AG04449 (cell line): ENCODE measurements around the gene TMEM52.

ENCODE experiments used
- CTCF ChIA-PET: fragments of 350-600 bp; formaldehyde crosslinking; extraction: SDS; loops from one replicate; lab custom pipeline; 2021; ENCODE audit warnings: antibody characterized with exemption; lab: Yijun Ruan, JAX
- POLR2A ChIA-PET: fragments of 400-600, 350-600 bp; formaldehyde crosslinking; extraction: SDS; loops from one replicate; lab custom pipeline; 2020; ENCODE audit warnings: antibody characterized with exemption, inconsistent platforms; lab: Yijun Ruan, JAX
- DNase-seq: peaks from one replicate; pipeline ENCODE4 v3.0.0-alpha.2; 2010; ENCODE audit warnings: low read depth, low spot score
- H3K4me3 ChIP-seq: 2 replicates; pipeline ENCODE4 v1.5.1; 2011; ENCODE audit warnings: low read depth, mild to moderate bottlenecking, control low read depth, low read length
- CTCF ChIP-seq: IDR thresholded peaks from one replicate; pipeline ENCODE4 v1.5.1; 2011; ENCODE audit warnings: mild to moderate bottlenecking, moderate library complexity, low read length, control low read depth, inconsistent platforms; ENCODE audit not compliant: insufficient read depth; ENCODE audit errors: missing control alignments

TMEM52 gene

GRCh38 chr1:1918901-1919303, at the start of gene TMEM52:
TSS of gene TMEM52 (minus strand) at chr1:1919279. CDS start at chr1:1919265, 14 bp downstream.
- ChIA-PET CTCF (no interaction called here), POLR2A (no interaction called here)
- no peak for TF ChIP-seq CTCF
- H3K4me3 ChIP-seq = peak within 1 kb of the TSS; percentile 54
- no peak for DNase-seq

- CTCF ChIA-PET = interaction anchor here (1.3 kb wide), 1 partner anchor 77 kb away, joined by 4 read pairs; no protein-coding TSS in a partner anchor
- POLR2A ChIA-PET = no interaction called here
Observed at GRCh38 chr1:1967879-1968278, 48.8 kb upstream of the TMEM52 start.

GRCh38 chr1:1967151-1967550, 48.1 kb upstream of the TMEM52 start:
- no peak for TF ChIP-seq CTCF
- CTCF ChIA-PET = interaction anchor here (1.3 kb wide), 1 partner anchor 78 kb away, joined by 4 read pairs; no protein-coding TSS in a partner anchor
- no peak overlapping the region for H3K4me3 ChIP-seq
- POLR2A ChIA-PET = no interaction called here
- no peak for DNase-seq

More at GRCh38 chr1:1967879-1968278, 48.8 kb upstream of the TMEM52 start:
- no peak for TF ChIP-seq CTCF
- no peak for DNase-seq
- no peak overlapping the region for H3K4me3 ChIP-seq

- POLR2A ChIA-PET = no interaction called here
- H3K4me3 ChIP-seq = no peak overlapping the region
- TF ChIP-seq CTCF = no peak
- CTCF ChIA-PET = interaction anchor here (0.8 to 1.3 kb wide), 2 partner anchors 14 to 79 kb away, joined by 3 to 4 read pairs; no protein-coding TSS in a partner anchor
- no peak for DNase-seq
Observed at GRCh38 chr1:1966071-1966740, 47.1 kb upstream of the TMEM52 start.

GRCh38 chr1:1965546-1965945, 46.5 kb upstream of the TMEM52 start:
- no peak for TF ChIP-seq CTCF
- CTCF ChIA-PET = interaction anchor here (1.3 kb wide), 1 partner anchor 79 kb away, joined by 4 read pairs; no protein-coding TSS in a partner anchor

GRCh38 chr1:1964811-1965210, 45.7 kb upstream of the TMEM52 start:
- no peak overlapping the region for H3K4me3 ChIP-seq
- DNase-seq = no peak
- POLR2A ChIA-PET = no interaction called here
- TF ChIP-seq CTCF = no peak
- CTCF ChIA-PET = no interaction called here

More at GRCh38 chr1:1965546-1965945, 46.5 kb upstream of the TMEM52 start:
- DNase-seq = no peak
- H3K4me3 ChIP-seq = no peak overlapping the region
- POLR2A ChIA-PET = no interaction called here
